Activated T-helper 1 cell treated with anti-CD3 and anti-CD28 coated beads, Interleukin-2, amount 50 U/mL, for 16 hours (primary cell): Measurements from ENCODE around the gene ZNF331.
A peak's percentile ranks its signal among the peaks of the same experiment; 100 is the strongest.
"Not testable (repeated sequence)": the region's sequence is repeated elsewhere in the genome, so short reads cannot be mapped to it uniquely, and the experiment has no call there.

Experiments
- DNase-seq, 2 donors: peaks; one replicate each; pipeline ENCODE4 v3.0.0-alpha.2; 2020; ENCODE audit warnings: low read depth in 1 of 2, low spot score in 1 of 2

Gene ZNF331

DNA sequence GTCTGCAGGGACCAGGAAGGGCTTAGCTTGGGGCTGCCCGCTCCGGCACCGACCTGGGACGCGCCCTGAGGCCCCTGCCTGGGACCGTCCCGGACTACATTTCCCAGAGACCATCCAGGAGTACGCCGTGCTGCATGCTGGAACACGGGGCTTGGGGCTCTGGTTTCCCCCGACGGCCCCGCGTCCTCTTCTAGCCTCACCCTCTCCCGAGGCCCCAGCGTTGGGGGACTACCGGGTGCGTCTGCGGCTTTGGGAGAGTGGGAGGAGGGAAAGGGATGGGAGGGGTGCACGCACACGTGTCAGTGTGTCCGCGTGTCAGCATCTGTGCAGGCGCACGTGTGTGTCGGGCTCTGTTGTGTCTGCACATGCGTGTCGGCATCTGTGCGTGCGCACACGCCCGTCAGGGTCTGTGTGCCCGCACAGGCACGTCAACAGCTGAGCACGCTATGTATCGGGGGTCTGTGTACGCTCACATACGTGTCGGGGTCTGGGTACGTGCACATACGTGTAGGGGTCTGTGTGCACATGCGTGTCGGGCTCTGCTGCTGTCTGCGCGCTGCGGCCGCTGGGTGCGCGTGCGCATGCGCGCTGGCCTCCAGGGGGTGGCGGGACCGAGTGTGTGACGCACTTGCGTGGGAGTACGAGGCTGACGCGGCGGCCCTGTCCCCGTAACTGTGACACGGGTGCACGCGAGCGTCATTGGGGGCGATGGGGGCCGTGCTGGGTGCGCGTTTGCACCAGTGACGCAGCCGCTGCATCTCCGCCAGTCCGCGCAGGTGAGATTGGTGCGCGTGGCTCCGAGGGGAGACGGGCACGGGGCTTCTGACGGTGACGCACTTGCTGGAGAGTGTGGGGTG lies at the start of gene ZNF331:
TSS of gene ZNF331 (plus strand) at position 625 of the 857 bp plus-strand sequence. CDS start 31,232 bp downstream, outside the sequence.
- peak; percentile 66 to 86 for DNase-seq

DNA sequence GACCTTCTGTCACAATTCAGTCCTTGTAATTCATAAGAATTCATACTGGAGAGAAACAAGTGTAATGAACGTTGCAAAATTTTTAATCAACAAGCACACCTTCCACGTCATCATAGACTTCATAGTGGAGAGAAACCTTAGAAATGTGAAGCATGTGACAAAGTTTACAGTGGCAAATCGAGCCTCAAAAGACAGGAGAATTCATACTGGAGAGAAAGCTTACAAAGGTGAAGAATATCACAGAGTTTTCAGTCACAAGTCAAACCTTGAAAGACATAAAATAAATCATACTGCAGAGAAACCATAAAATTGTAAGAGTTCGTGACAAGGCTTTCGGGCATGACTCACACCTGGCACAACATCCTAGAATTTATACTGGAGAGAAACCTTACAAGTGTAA lies 45.8 kb upstream of the ZNF331 start:
- no peak for DNase-seq

DNA sequence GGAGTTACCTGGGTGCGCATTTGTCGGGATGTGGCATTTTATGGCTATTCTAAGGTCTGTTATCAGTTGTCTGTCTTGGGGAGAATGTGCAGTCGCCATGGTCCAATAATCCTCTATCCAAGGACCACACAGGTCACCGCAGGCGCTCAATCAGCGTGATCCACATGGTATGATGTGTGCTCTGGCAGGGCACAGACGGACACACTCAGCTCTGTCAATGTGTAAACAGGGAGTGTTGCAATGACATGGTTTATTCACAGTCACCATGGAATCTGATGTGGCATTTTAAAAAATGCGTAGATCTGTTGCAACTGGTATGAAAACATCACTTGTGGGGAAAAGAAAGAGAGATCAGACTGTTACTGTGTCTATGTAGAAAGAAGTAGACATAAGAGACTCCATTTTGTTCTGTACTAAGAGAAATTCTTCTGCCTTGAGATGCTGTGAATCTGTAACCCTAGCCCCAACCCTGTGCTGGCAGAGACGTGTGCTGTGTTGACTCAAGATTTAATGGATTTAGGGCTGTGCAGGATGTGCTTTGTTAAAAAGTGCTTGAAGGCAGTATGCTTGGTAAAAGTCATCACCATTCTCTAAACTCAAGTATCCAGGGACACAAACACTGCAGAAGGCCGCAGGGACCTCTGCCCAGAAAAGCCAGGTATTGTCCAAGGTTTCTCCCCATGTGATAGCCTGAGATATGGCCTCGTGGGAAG lies 40.5 kb upstream of the ZNF331 start:
- DNase-seq: not testable (repeated sequence)

DNA sequence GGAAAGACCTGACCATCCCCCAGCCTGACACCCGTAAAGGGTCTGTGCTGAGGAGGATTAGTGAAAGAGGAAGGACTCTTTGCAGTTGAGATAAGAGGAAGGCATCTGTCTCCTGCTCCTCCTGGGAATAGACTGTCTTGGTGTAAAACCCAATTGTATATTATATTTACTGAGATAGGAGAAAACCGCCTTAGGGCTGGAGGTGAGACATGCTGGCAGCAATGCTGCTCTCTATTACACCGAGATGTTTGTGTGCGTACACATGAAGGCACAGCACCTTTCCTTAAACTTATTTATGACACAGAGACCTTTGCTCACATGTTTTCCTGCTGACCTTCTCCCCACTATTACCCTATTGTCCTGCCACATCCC lies 39.9 kb upstream of the ZNF331 start:
- DNase-seq: not testable (repeated sequence)

DNA sequence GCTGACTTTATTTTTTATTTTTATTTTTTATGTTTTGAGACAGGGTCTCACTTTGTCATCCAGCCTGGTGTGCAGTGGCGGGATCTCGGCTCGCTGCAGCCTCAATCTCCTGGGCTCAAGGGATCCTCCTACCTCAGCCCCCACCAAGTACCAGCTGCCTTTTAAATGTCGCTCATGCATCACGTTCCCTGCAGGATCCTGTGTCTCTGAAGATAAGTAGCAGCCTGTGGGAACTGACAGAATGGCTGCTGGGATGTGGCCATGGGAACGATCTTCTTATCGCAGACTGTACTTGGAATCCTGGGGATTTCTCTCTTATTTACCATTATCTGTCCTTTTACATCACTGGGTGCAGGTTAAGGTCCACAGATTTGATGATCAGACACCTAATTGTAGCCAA lies 34.8 kb upstream of the ZNF331 start:
- DNase-seq: not testable (repeated sequence)

DNA sequence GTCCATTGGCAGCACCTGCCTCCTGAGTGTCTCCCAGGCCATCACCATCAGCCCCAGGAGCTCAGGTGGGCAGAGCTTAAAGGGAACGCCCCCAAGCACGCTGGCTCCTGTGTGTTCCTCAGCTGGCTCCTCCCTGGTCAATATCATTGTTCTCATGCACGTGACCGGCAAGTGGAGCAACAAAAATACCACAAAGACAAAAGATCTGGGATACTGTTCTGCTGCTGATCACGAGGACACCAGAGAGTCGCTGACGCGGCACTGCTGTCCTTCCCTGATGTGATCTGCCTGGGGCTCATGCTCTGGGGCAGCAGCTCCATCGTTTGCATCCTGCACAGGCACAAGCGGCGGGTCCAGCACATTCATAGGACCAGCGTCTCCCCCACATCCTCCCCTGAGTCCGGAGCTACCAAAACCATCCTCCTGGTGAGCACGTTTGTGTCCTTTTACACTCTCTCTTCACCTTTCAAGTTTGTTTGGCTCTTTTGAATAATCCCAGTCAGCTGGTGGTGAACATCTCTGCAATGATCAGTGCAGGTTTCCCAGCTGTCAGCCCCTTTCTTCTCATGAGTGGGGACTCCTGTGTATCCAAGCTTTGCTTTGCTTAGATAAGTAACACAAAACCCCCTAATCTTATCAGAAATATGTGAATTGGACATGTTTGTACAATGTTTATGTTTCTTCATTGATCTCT lies 34.1 kb upstream of the ZNF331 start:
- not testable (repeated sequence) for DNase-seq

DNA sequence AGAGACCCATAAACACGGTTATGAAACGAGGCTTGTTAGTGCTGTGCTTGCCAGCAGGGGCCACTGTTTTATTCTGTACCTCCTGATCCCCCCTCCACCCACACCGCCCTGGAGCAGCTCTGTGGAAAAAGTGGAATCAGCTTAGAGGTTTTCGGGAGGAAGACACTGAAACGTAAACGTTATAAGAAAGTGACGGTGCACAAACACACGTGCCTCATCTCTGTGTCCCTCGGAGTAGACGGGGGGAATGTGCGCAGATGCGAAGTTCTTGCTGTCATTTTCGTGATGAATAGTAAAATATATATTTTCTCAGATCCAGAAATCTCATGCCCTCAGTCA lies 33.6 kb upstream of the ZNF331 start:
- DNase-seq: not testable (repeated sequence)

DNA sequence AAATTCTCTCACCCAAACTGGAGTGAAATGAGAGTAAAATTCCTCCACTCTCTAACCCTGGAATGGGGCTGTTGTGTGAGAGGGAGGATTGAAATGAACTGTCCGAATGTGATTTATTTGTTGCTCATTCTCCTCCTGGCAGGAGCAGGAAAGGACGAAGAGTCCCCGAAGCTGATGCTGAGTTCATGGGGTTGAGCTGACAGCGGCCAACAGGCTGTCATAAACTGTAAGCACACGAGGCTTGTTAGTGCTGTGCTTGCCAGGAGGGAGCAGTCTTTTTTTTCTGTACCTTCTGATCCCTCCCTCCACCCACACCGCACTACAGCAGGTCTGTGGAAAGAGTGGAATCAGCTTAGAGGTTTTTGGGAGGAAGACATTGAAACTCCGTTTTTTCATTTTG lies 33.1 kb upstream of the ZNF331 start:
- no peak for DNase-seq

DNA sequence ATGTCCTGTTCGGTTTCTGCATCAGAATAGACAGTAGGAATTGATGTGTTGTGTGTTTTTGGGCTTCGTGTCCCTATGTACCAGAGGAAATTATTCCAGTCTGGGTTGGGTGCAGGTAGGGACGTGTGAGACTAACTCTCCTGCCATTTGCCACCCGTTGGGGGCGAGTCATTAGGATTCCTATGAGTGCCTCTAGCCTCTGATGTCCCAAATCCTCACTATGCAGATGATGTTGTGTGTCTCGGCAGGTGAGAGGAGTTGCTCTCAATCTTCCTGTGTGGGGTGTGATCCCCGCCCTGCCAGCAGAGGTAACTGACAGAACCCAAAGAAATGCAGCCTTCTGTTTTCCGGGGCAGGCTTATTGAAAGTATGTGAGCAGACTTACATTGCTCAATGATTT lies 31.2 kb upstream of the ZNF331 start:
- no peak for DNase-seq

DNA sequence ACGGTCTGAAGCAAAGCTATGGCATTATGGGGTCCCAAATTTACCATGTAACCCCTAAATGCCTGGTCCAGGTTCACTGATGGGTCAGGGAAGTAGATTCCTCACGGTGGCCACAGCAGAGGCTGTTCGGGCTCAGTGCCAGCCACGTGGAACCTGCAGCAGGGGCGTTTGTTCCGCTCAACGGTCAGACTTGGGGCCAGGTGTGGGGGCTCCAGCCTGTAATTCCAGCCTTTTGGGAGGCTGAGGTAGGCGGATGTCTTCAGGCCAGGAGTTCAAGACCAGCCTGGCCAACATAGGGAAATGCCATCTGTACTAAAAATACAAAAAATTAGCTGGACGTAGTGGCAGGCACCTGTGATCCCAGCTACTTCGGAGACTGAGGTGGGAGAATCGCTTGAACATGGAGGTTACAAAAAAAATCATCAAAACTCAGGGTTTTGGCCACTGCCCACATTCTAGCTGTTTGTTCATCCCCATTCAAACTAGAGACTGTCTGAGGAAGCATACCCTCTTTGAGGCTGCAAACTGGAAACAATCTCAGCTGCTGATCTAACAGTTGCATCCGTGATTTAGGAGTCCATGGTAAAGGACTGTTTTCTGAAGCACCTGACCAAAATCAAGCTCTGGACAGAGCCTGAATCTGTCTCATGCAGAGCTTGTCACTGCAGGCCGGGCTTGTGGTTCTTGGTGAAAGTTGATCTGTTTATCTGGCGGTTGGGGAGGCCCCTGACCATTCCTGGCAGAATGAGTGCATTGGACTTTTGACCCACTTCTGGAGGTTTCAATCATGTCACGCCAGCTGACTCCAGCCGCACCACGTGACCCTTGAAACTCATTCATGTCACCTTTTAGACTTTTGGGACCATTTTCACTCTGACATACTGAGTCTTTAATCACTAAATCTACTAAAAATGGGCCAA lies 30.2 kb upstream of the ZNF331 start:
- DNase-seq: no peak

DNA sequence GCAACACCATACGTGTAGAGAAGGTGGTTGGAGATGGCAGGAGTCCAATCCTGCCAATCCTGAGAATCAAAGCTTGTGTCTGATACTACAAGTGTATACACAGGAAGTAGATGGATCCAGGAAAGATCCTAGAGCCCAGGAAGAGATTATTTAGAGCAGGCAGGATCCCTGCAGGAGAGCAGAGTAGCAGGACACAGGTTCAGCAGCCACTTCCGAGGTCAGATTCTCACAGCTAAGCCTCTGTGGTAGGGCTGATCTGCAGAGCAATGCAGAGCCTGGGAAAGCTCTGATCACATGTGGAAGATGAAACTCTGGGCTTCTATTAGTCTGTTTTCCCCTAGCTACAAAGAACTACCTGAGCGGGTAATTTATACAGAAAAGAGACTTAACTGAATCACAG lies 28.5 kb upstream of the ZNF331 start:
- no peak for DNase-seq

DNA sequence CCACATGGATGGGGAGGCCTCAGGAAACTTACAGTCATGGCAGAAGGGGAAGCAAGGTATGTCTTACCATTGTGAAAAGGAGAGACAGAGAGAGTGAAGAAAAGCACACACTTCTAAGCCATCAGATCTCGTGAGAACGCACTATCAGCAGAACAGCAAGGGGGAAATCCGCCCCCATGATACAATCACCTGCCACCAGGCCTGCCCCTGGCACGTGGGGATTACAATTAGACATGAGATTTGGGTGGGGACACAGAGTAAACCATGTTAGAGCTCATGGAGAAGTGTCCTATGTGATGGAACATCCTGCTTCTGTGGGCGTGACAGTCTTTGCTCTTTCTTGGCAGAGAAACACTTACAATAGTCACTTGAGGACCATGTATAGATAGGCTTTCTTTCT lies 28.1 kb upstream of the ZNF331 start:
- no peak for DNase-seq

DNA sequence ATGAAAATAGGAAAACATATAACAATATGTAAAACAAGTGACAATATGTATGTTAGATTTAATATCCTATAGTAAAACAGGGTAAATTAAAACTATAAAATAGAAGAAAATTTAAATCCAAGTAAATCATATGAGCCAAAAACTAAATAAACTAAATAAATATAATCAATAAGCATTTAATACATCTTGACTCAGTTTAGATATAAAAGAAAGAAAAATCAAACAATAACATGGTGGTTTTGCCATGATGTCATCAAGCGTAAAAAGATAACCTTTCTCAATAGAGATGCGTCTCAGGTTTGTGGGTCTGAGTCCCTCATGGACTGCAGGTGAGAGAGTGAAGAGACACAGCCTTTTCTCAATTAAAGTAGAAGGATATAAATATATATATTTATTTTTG lies 26.6 kb upstream of the ZNF331 start:
- DNase-seq: no peak

DNA sequence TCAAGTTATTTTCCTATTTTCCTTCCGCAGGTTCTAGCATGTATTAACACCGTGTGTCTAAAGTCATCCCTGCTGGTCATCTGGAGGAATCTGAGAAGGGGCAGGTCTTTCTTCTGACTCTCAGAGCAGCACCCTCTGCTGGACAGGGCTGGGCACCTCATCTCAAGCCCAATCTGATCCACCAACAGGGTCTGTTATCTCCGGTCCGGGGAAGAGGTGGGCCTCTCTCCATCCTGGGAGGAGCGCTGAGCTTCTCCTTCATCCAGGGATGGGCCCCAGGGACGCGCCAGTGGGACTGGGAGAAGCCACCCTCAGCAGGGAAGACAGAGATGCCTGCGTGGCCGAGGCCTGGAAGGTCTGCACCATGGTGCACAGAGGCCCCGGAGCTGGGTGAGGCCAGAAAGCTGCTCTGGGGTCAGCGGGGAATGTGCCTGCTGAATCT lies 26.0 kb upstream of the ZNF331 start:
- DNase-seq: peak in 1 of 2 donors; percentile 22

DNA sequence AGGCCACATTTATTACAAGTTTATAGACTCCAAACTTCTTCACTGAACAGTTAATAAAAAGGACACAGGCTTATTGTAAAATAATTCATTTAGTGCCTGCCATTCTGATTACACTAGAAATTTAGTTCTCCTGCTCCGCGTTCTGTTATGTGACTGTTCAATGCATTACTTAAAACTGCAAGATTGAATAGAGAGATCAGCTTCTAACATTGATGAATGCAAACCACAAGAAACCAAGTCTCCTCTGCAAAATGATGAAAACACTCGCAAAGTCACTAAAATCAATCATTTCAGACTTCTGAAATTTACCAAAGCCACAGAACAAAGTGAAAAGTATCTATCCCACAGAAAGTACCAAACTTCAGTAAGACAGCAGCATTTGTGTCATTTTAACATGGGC lies 22.9 kb upstream of the ZNF331 start:
- not testable (repeated sequence) for DNase-seq

DNA sequence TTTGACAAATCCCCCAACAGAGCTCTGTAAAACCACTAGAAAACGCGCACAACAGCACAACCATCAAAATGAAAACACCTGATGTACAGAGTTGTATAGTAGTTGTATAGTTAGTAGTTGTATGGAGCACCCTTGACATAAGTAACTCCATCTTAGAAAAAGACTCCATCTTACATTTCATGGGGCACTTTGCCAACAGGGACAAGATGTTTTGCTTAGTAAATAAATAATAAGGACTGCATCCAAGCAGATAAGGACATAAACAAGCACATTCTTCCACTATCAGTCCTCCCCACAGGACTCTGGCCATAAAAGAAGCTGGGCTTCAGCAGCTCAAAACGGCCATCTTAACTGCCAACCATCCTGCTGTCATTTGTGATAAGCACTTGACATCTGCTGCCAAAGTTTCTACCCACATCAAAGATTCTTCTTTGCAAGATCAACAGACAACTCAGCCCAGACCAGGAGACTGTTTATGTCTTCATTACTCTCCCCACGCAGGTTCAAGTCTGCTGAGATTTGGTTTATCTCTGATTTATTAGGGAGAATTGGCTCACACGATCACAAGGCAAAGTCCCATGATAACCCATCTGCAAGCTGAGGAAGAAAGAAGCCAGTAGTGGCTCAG lies 20.7 kb upstream of the ZNF331 start:
- DNase-seq: no peak

DNA sequence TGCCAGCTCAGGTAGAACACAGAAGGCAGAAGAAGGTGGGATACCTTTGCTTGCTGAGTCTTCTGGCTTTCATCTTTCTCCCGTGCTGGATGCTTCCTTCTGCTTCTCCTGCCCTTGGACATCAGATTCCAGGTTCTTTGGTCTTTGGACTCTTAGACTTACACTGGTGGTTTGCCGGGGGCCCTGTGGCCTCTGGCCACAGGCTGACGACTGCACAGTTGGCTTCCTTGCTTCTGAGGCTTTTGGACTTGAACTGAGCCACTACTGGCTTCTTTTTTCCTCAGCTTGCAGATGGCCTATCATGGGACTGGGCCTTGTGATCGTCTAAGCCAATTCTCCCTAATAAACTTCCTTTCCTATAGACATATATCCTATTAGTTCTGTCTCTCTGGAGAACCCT lies 19.8 kb upstream of the ZNF331 start:
- DNase-seq: no peak

DNA sequence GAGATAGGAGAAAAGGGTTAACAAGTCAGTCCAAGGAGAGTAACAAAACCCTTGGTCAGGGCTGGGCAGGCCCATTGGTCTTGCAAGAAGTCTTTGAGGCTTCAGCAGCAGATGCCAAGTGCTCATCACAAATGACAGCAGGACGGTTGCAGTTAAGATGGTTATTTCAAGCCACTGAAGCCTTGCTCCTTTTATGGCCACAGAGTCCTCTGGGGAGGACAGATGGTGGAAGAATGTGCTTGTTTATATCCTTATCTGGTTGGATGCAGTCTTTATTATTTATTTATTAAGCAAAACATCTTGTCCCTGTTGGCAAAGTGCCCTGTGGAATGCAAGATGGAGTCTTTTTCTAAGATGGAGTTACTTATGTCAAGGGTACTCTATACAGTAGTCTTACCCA lies 19.2 kb upstream of the ZNF331 start:
- DNase-seq: no peak

DNA sequence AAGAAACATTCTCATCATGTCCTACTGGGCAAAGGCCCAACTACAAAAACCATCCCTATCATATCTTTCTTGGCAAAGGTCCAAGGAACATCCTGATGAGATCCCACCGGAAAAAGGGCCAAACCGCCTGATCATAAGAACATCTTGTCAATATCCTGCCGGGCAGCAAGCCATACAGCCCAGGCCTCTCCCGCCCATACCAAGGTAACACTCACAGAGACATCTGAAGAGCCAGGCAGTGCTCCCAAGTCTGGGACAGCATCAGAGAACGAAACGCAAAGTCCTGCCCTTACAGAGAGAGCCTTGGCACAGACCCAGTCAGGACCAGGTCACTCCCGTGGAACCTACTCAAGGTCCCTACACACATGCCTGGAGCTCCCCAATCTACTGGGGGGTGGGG lies 18.5 kb upstream of the ZNF331 start:
- DNase-seq: no peak

DNA sequence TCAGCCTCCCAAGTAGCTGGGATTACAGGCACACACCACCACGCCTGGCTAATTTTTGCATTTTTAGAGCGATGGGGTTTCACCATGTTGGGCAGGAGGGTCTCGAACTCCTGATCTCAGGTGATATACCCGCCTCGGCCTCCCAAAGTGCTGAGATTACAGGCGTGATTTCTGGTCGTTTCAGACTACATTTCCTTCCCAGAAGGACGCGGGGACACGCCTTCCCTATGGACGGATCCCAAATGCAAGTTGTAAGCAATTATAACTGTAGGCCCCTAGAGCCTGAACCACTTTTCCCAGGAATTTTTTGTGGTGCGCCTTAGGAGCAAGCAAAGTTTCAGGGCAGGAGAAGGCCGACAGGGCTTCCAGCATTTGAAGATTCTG lies 17.8 kb upstream of the ZNF331 start:
- DNase-seq: no peak
